GM21576 (cell line): ENCODE measurements around the gene SNED1.

Source experiments
- ATAC-seq: cut with Tn5 transposase; IDR thresholded peaks from one replicate; pipeline ENCODE4 v1.9.1; 2021; ENCODE audit warnings: mild to moderate bottlenecking, moderate library complexity; ENCODE audit not compliant: unreplicated experiment

The SNED1 gene

DNA sequence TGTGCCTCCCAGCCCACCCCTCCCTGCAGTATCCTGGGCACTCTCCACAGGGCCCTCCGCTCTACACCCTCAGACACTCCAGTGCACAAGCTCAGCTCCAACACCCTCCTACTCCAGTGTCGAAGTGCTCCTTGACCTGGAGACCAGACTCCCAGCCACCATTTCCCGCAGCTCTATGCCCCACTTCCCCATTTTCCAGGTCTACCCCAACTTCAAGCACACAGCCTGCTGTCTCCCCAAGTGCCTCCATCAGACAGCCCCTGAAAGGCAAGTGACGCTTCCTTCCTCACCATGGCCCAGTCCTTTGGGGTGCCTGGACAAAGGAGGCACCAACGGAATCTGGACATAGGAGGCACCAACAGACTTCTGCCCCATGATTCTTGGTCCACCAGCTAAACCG is 143.6 kb downstream of the SNED1 start:
- no peak for ATAC-seq

DNA sequence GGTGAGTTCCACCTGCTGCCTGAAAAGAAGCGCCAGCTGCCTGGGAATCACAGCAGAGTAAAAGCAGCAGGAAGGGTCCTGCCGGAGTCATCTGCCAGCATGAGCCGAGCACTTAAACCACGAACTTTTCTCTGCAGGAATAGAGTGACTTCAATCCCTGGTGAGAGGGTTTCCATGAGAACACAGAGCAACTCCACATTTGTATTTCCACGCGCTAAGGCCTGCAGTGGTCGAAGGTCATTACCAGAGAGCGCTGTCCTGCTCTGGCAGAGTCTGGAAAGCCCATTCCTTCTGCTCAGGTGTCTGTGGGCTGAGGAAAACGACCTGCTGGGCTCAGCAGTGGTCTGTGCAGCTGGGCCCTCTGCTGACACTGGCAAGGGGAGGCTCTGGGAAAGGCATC is 144.2 kb downstream of the SNED1 start:
- ATAC-seq: no peak
